CD4-positive, CD25-positive, alpha-beta regulatory T cell (primary cell): ENCODE data around the gene TMEM98. TPM values are rescaled to one million over a fixed set of nuclear protein-coding genes. Genes with fewer than 3 reads are reported as not detected.
A peak's percentile ranks its signal among the peaks of the same experiment; 100 is the strongest.
"Not testable (repeated sequence)": the region's sequence is repeated elsewhere in the genome, so short reads cannot be mapped to it uniquely, and the experiment has no call there.

Source experiments
- ATAC-seq, 2 donors: fragments of 150-1000 bp; cut with Tn5 transposase; one replicate each; pipeline ENCODE4 v1.10.0; 2021; ENCODE audit warnings: low read depth in 2 of 2, moderate number of reproducible peaks in 2 of 2, moderate library complexity in 1 of 2
- DNase-seq, 3 donors: peaks; one replicate each; pipeline versions ENCODE4 v3.0.0 to v3.0.0-alpha.2; 2012 to 2022; ENCODE audit warnings: mixed read lengths in 1 of 3
- H3K27ac ChIP-seq: one replicate; pipeline ENCODE4 v1.7.0; 2013; ENCODE audit warnings: mild to moderate bottlenecking, low read length; ENCODE audit not compliant: insufficient read depth, poor library complexity, severe bottlenecking
- H3K27me3 ChIP-seq: one replicate; pipeline ENCODE4 v1.7.0; 2013; ENCODE audit warnings: low read length; ENCODE audit not compliant: control insufficient read depth, insufficient read depth
- H3K36me3 ChIP-seq: one replicate; pipeline ENCODE4 v1.7.0; 2013; ENCODE audit warnings: mild to moderate bottlenecking, low read length, moderate library complexity; ENCODE audit not compliant: control insufficient read depth, insufficient read depth
- H3K4me1 ChIP-seq: 2 replicates; pipeline ENCODE4 v1.7.0; 2013; ENCODE audit warnings: mild to moderate bottlenecking, low read length; ENCODE audit not compliant: insufficient read depth, control insufficient read depth, poor library complexity, severe bottlenecking
- H3K4me3 ChIP-seq: one replicate; pipeline ENCODE4 v1.7.0; 2013; ENCODE audit warnings: low read depth, mild to moderate bottlenecking, low read length, moderate library complexity
- H3K9me3 ChIP-seq, 2 experiments: 1 replicate in 1 of 2; 2 replicates in 1 of 2; pipeline ENCODE4 v1.7.0; 2013; ENCODE audit warnings: low read length in 2 of 2, mild to moderate bottlenecking in 1 of 2, moderate library complexity in 1 of 2; ENCODE audit not compliant: control insufficient read depth in 2 of 2
- H3K27ac Mint-ChIP-seq, 3 donors: one replicate each; pipeline ENCODE4 v1.8.0; 2020 to 2022; ENCODE audit warnings: mild to moderate bottlenecking in 3 of 3, mixed read lengths in 3 of 3, moderate library complexity in 2 of 3
- H3K27me3 Mint-ChIP-seq: one replicate; pipeline ENCODE4 v1.8.0; 2022; ENCODE audit warnings: mild to moderate bottlenecking, mixed read lengths
- H3K36me3 Mint-ChIP-seq: one replicate; pipeline ENCODE4 v1.8.0; 2020; ENCODE audit warnings: mixed read lengths
- H3K4me1 Mint-ChIP-seq, 4 donors: one replicate each; pipeline ENCODE4 v1.8.0; 2020 to 2022; ENCODE audit warnings: mixed read lengths in 4 of 4, mild to moderate bottlenecking in 1 of 4
- H3K4me3 Mint-ChIP-seq, 4 donors: one replicate each; pipeline ENCODE4 v1.8.0; 2020 to 2022; ENCODE audit warnings: mild to moderate bottlenecking in 4 of 4, mixed read lengths in 4 of 4, moderate library complexity in 3 of 4
- H3K9me3 Mint-ChIP-seq, 7 donors: one replicate each; pipeline ENCODE4 v1.8.0; 2020 to 2022; ENCODE audit warnings: mixed read lengths in 7 of 7, mild to moderate bottlenecking in 3 of 7, moderate library complexity in 2 of 7
- polyA plus RNA-seq, 4 donors: library from polyadenylated mRNA; unstranded; fragments of 300-500 nt; fragmentation: Illumina TruSeq; gene quantifications; one replicate each; pipeline ENCODE4 v1.2.3, GENCODE V29; 2021
- total RNA-seq: library from RNA; stranded (reverse); gene quantifications from one replicate; pipeline ENCODE4 v1.2.3, GENCODE V29; 2022

TMEM98 gene
- not detected for total RNA-seq
- not detected for polyA plus RNA-seq

DNA sequence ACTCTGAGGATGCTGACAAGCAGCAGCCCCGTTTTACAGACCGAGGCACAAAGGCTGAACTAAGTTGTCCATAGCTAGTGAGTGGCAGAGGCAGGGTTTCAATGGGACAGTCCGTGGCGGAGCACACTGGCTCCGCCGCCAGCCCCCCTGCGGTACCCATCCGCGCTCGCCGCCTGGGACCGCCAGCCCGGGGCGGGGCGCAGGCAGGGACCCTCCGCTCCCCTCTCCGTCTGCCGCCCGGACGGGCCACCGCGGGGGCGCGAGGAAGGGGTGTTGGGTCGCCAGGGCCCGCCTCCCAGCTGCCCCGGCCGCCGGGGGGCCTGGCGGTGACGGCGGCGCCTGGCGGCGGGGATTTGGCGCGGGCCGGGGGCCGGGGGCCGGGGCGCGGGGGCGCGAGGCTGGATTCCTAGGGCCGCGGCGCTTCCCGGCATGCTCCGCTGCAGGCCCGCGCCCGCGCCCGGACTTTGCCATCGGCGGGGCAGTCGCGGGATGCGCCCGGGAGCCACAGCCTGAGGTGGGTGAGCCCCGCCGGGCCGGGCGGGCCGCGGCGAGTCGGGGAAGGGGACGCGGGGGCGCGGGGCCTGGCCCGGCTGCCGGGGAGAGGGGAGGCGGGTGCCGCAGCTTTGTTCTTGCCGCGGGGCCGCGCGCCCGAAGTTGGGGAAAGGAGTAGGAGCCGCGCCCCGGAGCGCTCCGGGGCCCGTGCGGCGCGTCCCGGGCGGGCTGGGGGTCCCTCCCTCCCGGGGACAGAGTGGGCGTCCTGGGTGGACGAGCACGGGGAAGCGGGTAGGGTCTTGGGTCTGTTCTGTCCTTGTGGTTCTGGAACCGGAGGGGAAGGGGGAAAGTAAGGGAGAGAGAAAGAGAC, at the start of gene TMEM98:
TSS of gene TMEM98 (plus strand) at position 430 of the 862 bp plus-strand sequence. CDS start 3,376 bp downstream, outside the sequence.
- Mint-ChIP-seq H3K9me3 (no peaks in the 10 kb centered on the region), H3K27ac (no peak within 1 kb of the TSS), H3K4me3 (peak within 1 kb of the TSS in 2 of 4 donors; percentile 32 to 70), H3K36me3 (no peaks in the 10 kb centered on the region), H3K27me3 (peaks cover 32% of the 10 kb centered on the region), H3K4me1 (peaks cover 0 to 4% (median under 1%) of the 10 kb centered on the region in 4 donors)
- peaks cover 9% of the 10 kb centered on the region for H3K4me1 ChIP-seq
- ATAC-seq (no peak), DNase-seq (no peak)
- no peaks in the 10 kb centered on the region for H3K9me3 ChIP-seq
- no peak within 1 kb of the TSS for H3K27ac ChIP-seq
- H3K4me3 ChIP-seq: no peak within 1 kb of the TSS
- H3K27me3 ChIP-seq: peaks cover 22% of the 10 kb centered on the region
- H3K36me3 ChIP-seq: no peaks in the 10 kb centered on the region

DNA sequence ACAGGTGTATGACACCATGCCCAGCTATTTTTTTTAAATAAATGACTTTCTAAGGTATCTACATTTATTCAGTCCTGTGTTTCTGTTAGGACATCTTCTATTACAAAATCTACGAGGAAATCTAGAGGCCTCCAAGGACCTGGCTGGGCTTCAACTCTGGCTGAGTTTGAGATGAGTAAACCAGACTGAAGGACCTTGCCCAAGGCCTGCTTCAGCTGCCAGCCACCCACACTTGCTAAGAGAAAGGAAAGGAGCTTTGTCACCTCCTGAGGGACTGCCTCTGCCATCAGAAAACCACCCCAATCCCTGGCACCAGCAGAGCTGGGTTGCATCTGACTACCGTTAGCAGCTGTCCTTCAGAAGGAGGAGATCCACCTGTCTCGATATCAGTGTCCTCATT, 49.7 kb upstream of the TMEM98 start:
- ATAC-seq: no peak
- no peak overlapping the region for H3K4me3 ChIP-seq
- no peak for DNase-seq
- H3K27ac ChIP-seq: no peak overlapping the region
- H3K27me3 Mint-ChIP-seq: peaks cover 11% of the 10 kb centered on the region
- peaks cover 0 to 14% (median 7%) of the 10 kb centered on the region in 4 donors for H3K4me1 Mint-ChIP-seq
- no peaks in the 10 kb centered on the region for H3K36me3 ChIP-seq
- H3K4me1 ChIP-seq: peaks cover 11% of the 10 kb centered on the region
- H3K36me3 Mint-ChIP-seq: no peaks in the 10 kb centered on the region
- H3K4me3 Mint-ChIP-seq: peak overlapping the region in 2 of 4 donors; percentile 22 to 87
- H3K9me3 Mint-ChIP-seq: peaks cover 0 to 1% (median 0%) of the 10 kb centered on the region in 7 donors
- H3K27ac Mint-ChIP-seq: no peak overlapping the region
- peaks cover 6% of the 10 kb centered on the region for H3K27me3 ChIP-seq
- H3K9me3 ChIP-seq: no peaks in the 10 kb centered on the region

DNA sequence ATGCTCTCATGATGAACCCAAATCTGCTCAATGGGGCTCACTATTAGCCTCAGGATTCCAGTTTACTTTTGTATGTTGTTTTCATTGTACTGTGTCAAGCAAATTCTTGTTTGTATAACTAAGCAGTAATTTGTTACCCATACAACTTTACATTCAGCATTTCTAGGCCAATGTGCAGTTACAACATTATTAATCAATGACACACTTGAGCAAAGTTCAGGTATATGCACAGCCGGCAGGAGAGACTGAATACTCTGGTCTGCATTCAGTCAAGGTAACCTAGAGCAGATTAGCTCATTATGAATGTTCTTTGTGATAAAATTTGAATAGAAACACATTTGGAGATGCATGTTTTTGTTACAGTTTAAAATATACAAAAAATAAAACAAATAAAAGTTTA, 48.8 kb upstream of the TMEM98 start:
- no peaks in the 10 kb centered on the region for H3K36me3 Mint-ChIP-seq
- peaks cover 8% of the 10 kb centered on the region for H3K27me3 ChIP-seq
- no peaks in the 10 kb centered on the region for H3K36me3 ChIP-seq
- H3K9me3 Mint-ChIP-seq: peaks cover 0 to 1% (median 0%) of the 10 kb centered on the region in 7 donors
- H3K4me3 Mint-ChIP-seq: peak overlapping the region in 1 of 4 donors; percentile 35
- no peak overlapping the region for H3K27ac ChIP-seq
- peaks cover 11% of the 10 kb centered on the region for H3K4me1 ChIP-seq
- H3K27me3 Mint-ChIP-seq: peaks cover 16% of the 10 kb centered on the region
- no peak overlapping the region for H3K27ac Mint-ChIP-seq
- DNase-seq (no peak), ATAC-seq (no peak)
- no peaks in the 10 kb centered on the region for H3K9me3 ChIP-seq
- no peak overlapping the region for H3K4me3 ChIP-seq
- peaks cover 0 to 14% (median 6%) of the 10 kb centered on the region in 4 donors for H3K4me1 Mint-ChIP-seq

- Mint-ChIP-seq H3K9me3 (peaks cover 0 to 1% (median 0%) of the 10 kb centered on the region in 7 donors), H3K36me3 (no peaks in the 10 kb centered on the region), H3K27me3 (peaks cover 29% of the 10 kb centered on the region), H3K4me1 (peaks cover 0 to 10% (median 4%) of the 10 kb centered on the region in 4 donors), H3K27ac (no peak overlapping the region), H3K4me3 (peak overlapping the region in 1 of 4 donors; percentile 41)
- Histone ChIP-seq H3K27me3 (peaks cover 8% of the 10 kb centered on the region), H3K4me1 (peaks cover 10% of the 10 kb centered on the region), H3K36me3 (no peaks in the 10 kb centered on the region), H3K27ac (no peak overlapping the region), H3K4me3 (no peak overlapping the region), H3K9me3 (no peaks in the 10 kb centered on the region)
- DNase-seq (no peak), ATAC-seq (no peak)
Observed at GRCh38 chr17:32880671-32881453, 47.1 kb upstream of the TMEM98 start.

GRCh38 chr17:32882029-32882428, 45.9 kb upstream of the TMEM98 start:
- H3K4me1 Mint-ChIP-seq: peaks cover 0 to 9% (median 3%) of the 10 kb centered on the region in 4 donors
- no peak overlapping the region for H3K4me3 Mint-ChIP-seq
- no peak for ATAC-seq
- Histone ChIP-seq H3K9me3 (no peaks in the 10 kb centered on the region), H3K27me3 (peaks cover 8% of the 10 kb centered on the region), H3K27ac (no peak overlapping the region), H3K4me3 (no peak overlapping the region), H3K36me3 (no peaks in the 10 kb centered on the region), H3K4me1 (peaks cover 6% of the 10 kb centered on the region)
- peaks cover 0 to 1% (median 0%) of the 10 kb centered on the region in 7 donors for H3K9me3 Mint-ChIP-seq
- H3K27ac Mint-ChIP-seq: peak overlapping the region in 1 of 3 donors; percentile 57
- H3K36me3 Mint-ChIP-seq: no peaks in the 10 kb centered on the region
- no peak for DNase-seq
- peaks cover 27% of the 10 kb centered on the region for H3K27me3 Mint-ChIP-seq

- H3K4me1 ChIP-seq: peaks cover under 1% of the 10 kb centered on the region
- no peak overlapping the region for H3K27ac ChIP-seq
- H3K36me3 ChIP-seq: no peaks in the 10 kb centered on the region
- Mint-ChIP-seq H3K27me3 (peaks cover 27% of the 10 kb centered on the region), H3K27ac (no peak overlapping the region), H3K4me3 (no peak overlapping the region), H3K36me3 (no peaks in the 10 kb centered on the region), H3K9me3 (peaks cover 0 to 1% (median 0%) of the 10 kb centered on the region in 7 donors), H3K4me1 (peaks cover 0 to 5% (median 0%) of the 10 kb centered on the region in 4 donors)
- H3K27me3 ChIP-seq: peaks cover 8% of the 10 kb centered on the region
- H3K4me3 ChIP-seq: no peak overlapping the region
- ATAC-seq (no peak), DNase-seq (no peak)
- no peaks in the 10 kb centered on the region for H3K9me3 ChIP-seq
Observed at GRCh38 chr17:32882734-32883133, 45.2 kb upstream of the TMEM98 start.

GRCh38 chr17:32886951-32887350, 41.0 kb upstream of the TMEM98 start:
- H3K27me3 Mint-ChIP-seq: peaks cover 19% of the 10 kb centered on the region
- ATAC-seq, DNase-seq: not testable (repeated sequence)

More at GRCh38 chr17:32886951-32887350, 41.0 kb upstream of the TMEM98 start:
- H3K9me3 ChIP-seq, H3K9me3 Mint-ChIP-seq, H3K27ac Mint-ChIP-seq, H3K4me1 ChIP-seq, H3K36me3 ChIP-seq, H3K4me3 ChIP-seq, H3K4me3 Mint-ChIP-seq, H3K27me3 ChIP-seq, H3K4me1 Mint-ChIP-seq, H3K36me3 Mint-ChIP-seq, H3K27ac ChIP-seq: not testable (repeated sequence)
